SK-N-SH treated with all-trans-retinoic acid at 6 μM for 48 hours (cell line): ENCODE data around the gene RYR1.

ENCODE experiments used
- ARNTL ChIP-seq: fragments of 450-650 bp; formaldehyde crosslinking; IDR thresholded peaks from 2 replicates; pipeline ENCODE4 v1.5.0; 2020; ENCODE audit warnings: low read depth, mild to moderate bottlenecking, moderate library complexity, borderline replicate concordance
- CSDC2 ChIP-seq: fragments of 250-450 bp; sonication (Bioruptor Pico); IDR thresholded peaks from 2 replicates; pipeline ENCODE4 v1.5.0; 2020; ENCODE audit warnings: mild to moderate bottlenecking, moderate library complexity
- OSR1 ChIP-seq: fragments of 250-450 bp; sonication (Bioruptor Pico); IDR thresholded peaks from 2 replicates; pipeline ENCODE4 v1.8.0; 2022; ENCODE audit warnings: moderate library complexity, mild to moderate bottlenecking, inconsistent platforms
- PPARA ChIP-seq: fragments of 250-450 bp; sonication (Bioruptor Pico); IDR thresholded peaks from 2 replicates; pipeline ENCODE4 v1.5.0; 2020; ENCODE audit warnings: mild to moderate bottlenecking, borderline replicate concordance
- RARB ChIP-seq: fragments of 250-450 bp; sonication (Bioruptor Pico); IDR thresholded peaks from 2 replicates; pipeline ENCODE4 v1.8.0; 2021; ENCODE audit warnings: mild to moderate bottlenecking, moderate library complexity
- ZFP3 ChIP-seq: fragments of 250-450 bp; sonication (Bioruptor Pico); IDR thresholded peaks from 2 replicates; pipeline ENCODE4 v1.5.0; 2020; ENCODE audit warnings: mild to moderate bottlenecking, moderate library complexity
- ZFP30 ChIP-seq: fragments of 450-650 bp; formaldehyde crosslinking; IDR thresholded peaks from 2 replicates; pipeline ENCODE4 v1.5.0; 2022; ENCODE audit warnings: mild to moderate bottlenecking, moderate library complexity
- TF ChIP-seq, protein P1 (sequence below): fragments of 250-450 bp; sonication (Bioruptor Pico); IDR thresholded peaks from 2 replicates; pipeline ENCODE4 v1.8.0; 2021; ENCODE audit warnings: low read depth, mild to moderate bottlenecking, moderate library complexity, borderline replicate concordance
- TF ChIP-seq, protein P2 (sequence below): fragments of 250-450 bp; sonication (Bioruptor Pico); IDR thresholded peaks from 2 replicates; pipeline ENCODE4 v1.5.1; 2020; ENCODE audit warnings: low read depth, mild to moderate bottlenecking, moderate library complexity

DNA sequence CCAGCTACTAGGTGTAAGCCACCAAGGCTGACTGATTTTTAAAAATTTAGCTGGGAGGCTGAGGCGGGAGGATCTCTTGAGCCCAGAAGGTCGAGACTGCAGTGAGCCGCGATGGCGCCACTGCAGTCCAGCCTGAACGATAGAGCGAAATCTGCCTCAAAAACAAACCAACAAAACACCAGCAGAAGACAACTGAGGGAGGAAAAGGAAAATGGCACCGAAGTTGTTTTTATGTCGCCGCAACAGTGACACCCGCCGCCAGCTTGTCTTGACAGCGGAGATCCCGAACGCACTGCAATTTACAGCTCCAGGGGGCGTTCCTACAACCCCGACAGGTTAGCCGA lies 30.9 kb upstream of the RYR1 start:
- no peak for TF ChIP-seq RARB
- no peak for TF ChIP-seq PPARA
- TF ChIP-seq ZFP30 (CRISPR knock-in tag), result no peak
- no peak for TF ChIP-seq ZFP3 (CRISPR knock-in tag)
- TF ChIP-seq, protein P1, sequence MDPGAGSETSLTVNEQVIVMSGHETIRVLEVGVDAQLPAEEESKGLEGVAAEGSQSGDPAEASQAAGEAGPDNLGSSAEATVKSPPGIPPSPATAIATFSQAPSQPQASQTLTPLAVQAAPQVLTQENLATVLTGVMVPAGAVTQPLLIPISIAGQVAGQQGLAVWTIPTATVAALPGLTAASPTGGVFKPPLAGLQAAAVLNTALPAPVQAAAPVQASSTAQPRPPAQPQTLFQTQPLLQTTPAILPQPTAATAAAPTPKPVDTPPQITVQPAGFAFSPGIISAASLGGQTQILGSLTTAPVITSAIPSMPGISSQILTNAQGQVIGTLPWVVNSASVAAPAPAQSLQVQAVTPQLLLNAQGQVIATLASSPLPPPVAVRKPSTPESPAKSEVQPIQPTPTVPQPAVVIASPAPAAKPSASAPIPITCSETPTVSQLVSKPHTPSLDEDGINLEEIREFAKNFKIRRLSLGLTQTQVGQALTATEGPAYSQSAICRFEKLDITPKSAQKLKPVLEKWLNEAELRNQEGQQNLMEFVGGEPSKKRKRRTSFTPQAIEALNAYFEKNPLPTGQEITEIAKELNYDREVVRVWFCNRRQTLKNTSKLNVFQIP (CRISPR knock-in tag), result no peak
- no peak for TF ChIP-seq OSR1 (CRISPR knock-in tag)
- TF ChIP-seq, protein P2, sequence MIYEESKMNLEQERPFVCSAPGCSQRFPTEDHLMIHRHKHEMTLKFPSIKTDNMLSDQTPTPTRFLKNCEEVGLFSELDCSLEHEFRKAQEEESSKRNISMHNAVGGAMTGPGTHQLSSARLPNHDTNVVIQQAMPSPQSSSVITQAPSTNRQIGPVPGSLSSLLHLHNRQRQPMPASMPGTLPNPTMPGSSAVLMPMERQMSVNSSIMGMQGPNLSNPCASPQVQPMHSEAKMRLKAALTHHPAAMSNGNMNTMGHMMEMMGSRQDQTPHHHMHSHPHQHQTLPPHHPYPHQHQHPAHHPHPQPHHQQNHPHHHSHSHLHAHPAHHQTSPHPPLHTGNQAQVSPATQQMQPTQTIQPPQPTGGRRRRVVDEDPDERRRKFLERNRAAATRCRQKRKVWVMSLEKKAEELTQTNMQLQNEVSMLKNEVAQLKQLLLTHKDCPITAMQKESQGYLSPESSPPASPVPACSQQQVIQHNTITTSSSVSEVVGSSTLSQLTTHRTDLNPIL (CRISPR knock-in tag), result no peak
- no peak for TF ChIP-seq ARNTL (CRISPR knock-in tag)
- no peak for TF ChIP-seq CSDC2
